NK-92 (cell line): ENCODE data around the gene ZRANB3.
"Not testable (repeated sequence)": the region's sequence is repeated elsewhere in the genome, so short reads cannot be mapped to it uniquely, and the experiment has no call there.

Experiments
- DNase-seq: peaks from one replicate; lab custom pipeline; 2025; ENCODE audit not compliant: unreplicated experiment; lab: John Stamatoyannopoulos, UW

The ZRANB3 gene

DNA sequence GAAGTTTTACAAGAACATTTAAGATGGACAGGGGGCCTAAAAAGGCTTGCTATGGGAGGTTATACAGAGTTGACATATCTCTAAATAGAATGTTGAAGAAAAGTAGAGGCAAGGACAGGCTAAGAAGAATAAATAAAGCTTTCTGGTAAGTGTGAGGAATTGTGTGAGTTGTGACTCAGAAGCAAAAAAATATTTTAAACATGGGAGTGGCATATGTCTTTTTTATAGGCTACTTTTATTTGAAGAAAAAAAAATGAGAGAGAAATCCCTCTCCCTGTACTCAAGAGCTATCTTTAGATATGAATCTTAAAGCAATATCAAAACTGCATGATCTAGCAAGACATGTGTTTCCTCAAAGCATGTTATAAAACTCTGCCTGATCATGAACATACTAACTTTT lies 437.8 kb downstream of the ZRANB3 start:
- DNase-seq: no peak

DNA sequence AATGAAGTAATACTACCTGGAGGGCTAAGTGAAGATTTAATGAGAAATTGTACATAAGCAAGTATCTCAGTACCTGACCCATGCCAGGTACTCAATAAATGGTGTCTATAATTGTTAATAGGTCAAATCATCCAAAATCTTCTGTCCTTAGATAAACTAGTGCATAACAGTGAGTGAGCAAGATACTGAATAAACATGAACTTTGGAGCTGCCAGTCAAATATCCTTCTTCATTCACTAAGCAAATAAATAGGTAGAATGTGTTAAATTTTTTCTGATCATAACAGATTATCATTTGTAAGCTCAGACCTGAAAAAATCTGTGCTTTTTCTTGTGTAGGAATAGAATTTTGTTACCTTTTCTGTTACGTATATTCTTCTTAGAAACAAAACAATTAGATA lies 439.3 kb downstream of the ZRANB3 start:
- DNase-seq: no peak

DNA sequence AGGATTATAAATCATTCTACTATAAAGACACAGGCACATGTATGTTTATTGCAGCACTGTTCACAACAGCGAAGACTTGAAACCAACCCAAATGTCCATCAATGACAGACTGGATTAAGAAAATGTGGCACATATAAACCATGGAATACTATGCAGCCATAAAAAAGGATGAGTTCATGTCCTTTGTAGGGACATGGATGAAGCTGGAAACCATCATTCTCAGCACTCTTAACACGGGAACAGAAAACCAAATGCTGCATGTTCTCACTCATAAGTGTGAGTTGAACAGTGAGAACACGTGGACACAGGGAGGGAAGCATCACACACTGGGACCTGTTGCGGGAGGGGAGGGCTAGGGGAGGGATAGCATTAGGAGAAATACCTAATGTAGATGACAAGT lies 441.4 kb downstream of the ZRANB3 start:
- not testable (repeated sequence) for DNase-seq
